Endothelial cell of coronary artery (primary cell): Measurements from ENCODE around the gene ZNF697. TPM values are rescaled to one million over a fixed set of nuclear protein-coding genes. Genes with fewer than 3 reads are reported as not detected.

Experiments used
- total RNA-seq: library from RNA; depleted of rRNA; stranded (reverse); fragments of >200 nt; gene quantifications from 2 replicates; pipeline ENCODE4 v1.2.3, GENCODE V29; 2014

Gene ZNF697
- total RNA-seq, result 19.3 and 19.7 TPM in 2 replicates

DNA sequence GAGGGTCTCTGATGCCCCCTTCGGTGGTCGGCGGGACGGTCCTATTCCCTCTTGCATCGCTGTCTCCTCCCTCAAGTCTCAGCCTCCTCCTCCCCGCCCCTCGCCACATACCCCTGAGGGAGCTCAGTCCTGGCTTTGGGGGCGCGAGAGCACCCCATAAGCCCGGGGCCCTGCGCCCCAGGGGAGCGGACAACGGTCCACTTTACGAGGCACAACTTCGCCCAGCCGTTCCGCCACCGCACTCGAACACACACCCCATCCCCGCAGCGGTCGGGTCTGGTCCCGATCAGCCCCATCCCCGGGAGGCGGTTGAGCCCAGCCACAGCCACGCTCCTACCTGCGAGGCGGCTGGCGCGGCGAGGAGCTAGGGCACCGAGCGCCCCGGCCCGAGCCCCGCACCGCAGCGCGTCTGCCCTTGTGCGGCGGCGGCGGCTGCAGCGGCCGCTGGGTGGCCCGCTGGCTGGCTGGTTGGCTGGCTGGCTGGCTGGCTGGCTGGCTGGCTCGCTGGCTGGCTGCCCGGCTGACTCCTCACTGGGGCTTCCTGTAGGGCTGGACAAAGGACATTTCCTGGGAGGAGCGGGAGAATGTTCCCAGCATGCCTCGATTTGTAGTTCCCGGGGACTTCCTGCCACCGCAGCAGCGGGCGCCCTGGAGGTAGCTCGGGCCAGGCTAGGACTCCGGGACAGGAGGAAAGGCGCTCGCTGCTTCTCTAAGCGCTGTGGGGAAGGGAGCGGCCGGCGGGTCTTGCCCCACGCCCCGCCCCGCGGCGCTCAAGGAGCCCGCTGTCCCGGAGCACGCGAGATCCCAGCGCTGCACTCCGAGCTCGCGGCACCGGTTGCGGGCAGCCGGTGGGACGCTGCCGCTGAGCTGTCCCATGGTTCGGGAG, at the start of gene ZNF697:
ZNF697 (minus strand) TSS at position 533 of the 886 bp plus-strand sequence. CDS start 22,166 bp downstream, outside the sequence.

Other genes starting within 250 kb of the ZNF697 start
- gene HSD3B2, start 233.1 kb downstream of the ZNF697 start, total RNA-seq, result not detected in 2 replicates
- not detected in 2 replicates for gene HSD3B1, start 141.1 kb downstream of the ZNF697 start, total RNA-seq
- 7.5 and 71.0 TPM in 2 replicates for gene PHGDH, start 63.7 kb upstream of the ZNF697 start, total RNA-seq
- not detected in 2 replicates for gene HMGCS2, start 120.6 kb upstream of the ZNF697 start, total RNA-seq
- not detected in 2 replicates for gene REG4, start 163.2 kb upstream of the ZNF697 start, total RNA-seq
- gene ADAM30, start 248.2 kb upstream of the ZNF697 start, total RNA-seq, result not detected in 2 replicates